AG09309 (cell line): Measurements from ENCODE around the gene NTF4.
A peak's percentile ranks its signal among the peaks of the same experiment; 100 is the strongest.
"Not testable (repeated sequence)": the region's sequence is repeated elsewhere in the genome, so short reads cannot be mapped to it uniquely, and the experiment has no call there.

Source experiments
- DNase-seq: peaks from one replicate; pipeline ENCODE4 v3.0.0-alpha.2; 2010; ENCODE audit warnings: low read depth
- H3K4me3 ChIP-seq: 2 replicates; pipeline ENCODE4 v1.5.1; 2011; ENCODE audit warnings: mild to moderate bottlenecking, low read depth, low read length, moderate library complexity; ENCODE audit not compliant: control insufficient read depth
- TF ChIP-seq, protein P1 (sequence below): IDR thresholded peaks from 2 replicates; pipeline ENCODE4 v1.5.1; 2011; ENCODE audit warnings: mild to moderate bottlenecking, low read depth, low read length, inconsistent platforms; ENCODE audit not compliant: insufficient read depth, control insufficient read depth; ENCODE audit errors: missing control alignments

The NTF4 gene

GRCh38 chr19:49074869-49075268, 10.3 kb upstream of the NTF4 start:
- TF ChIP-seq, protein P1, sequence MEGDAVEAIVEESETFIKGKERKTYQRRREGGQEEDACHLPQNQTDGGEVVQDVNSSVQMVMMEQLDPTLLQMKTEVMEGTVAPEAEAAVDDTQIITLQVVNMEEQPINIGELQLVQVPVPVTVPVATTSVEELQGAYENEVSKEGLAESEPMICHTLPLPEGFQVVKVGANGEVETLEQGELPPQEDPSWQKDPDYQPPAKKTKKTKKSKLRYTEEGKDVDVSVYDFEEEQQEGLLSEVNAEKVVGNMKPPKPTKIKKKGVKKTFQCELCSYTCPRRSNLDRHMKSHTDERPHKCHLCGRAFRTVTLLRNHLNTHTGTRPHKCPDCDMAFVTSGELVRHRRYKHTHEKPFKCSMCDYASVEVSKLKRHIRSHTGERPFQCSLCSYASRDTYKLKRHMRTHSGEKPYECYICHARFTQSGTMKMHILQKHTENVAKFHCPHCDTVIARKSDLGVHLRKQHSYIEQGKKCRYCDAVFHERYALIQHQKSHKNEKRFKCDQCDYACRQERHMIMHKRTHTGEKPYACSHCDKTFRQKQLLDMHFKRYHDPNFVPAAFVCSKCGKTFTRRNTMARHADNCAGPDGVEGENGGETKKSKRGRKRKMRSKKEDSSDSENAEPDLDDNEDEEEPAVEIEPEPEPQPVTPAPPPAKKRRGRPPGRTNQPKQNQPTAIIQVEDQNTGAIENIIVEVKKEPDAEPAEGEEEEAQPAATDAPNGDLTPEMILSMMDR: peak; percentile 62

GRCh38 chr19:49073514-49074378, 9.1 kb upstream of the NTF4 start:
- no peak overlapping the region for H3K4me3 ChIP-seq
- TF ChIP-seq, protein P1: peak; percentile 31
- DNase-seq: no peak

More at GRCh38 chr19:49074869-49075268, 10.3 kb upstream of the NTF4 start:
- H3K4me3 ChIP-seq: not testable (repeated sequence)
- peak; percentile 13 for DNase-seq

DNA sequence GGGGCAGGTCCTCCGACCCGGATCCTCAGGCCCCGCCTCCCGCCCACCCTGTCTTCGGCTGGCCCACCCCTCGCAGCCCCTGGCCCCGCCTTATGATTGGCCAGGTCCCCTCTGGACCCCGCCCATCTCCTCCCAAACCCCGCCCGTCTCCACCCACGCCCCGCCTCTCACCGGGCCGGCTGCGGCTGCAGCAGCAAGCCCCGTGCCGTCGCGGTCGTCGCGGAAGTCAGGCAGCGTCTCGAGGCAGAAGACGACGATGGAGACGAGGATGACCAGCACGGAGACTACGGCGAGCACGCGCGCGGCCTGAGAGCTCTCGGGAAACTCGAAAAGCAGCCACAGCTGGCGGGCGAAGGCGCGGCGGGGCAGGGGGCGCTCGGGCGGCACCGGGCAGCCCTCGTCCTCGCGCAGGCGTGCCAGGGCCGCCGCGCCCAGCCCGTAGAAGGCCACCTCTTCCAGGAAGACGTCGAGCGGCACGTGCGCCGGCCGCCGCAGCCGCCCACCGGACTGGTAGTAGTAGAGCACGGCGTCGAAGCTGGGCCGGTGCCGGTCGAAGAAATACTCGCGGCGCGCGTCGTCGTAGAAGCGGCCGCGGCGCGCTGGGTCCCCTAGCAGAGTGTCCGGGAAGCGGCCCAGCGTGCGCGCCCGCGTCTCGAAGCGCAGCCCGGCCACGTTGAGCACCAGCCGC, 7.4 kb upstream of the NTF4 start:
- H3K4me3 ChIP-seq: no peak overlapping the region
- DNase-seq: no peak
- TF ChIP-seq, protein P1: no peak

DNA sequence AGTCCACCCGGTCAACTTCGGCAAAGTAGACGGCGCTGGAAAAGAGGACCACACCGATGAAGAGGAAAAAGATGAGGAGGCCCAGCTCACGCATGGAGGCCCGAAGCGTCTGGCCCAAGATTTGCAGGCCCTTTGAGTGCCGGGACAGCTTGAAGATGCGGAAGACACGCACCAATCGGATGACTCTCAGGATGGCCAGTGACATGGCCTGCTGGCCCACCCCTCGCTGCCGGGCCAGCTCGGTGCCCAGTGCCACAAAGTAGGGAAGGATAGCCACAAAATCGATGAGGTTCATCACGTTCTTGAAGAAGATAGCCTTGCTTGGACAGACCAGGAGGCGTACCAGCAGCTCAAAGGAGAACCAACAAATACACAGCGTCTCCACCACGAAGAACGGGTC, 5.8 kb upstream of the NTF4 start:
- no peak for DNase-seq
- H3K4me3 ChIP-seq: no peak overlapping the region
- TF ChIP-seq, protein P1: no peak

- no peak overlapping the region for H3K4me3 ChIP-seq
- TF ChIP-seq, protein P1: no peak
- no peak for DNase-seq
These were observed 4.4 kb upstream of the NTF4 start for GRCh38 chr19:49069026-49069425.

DNA sequence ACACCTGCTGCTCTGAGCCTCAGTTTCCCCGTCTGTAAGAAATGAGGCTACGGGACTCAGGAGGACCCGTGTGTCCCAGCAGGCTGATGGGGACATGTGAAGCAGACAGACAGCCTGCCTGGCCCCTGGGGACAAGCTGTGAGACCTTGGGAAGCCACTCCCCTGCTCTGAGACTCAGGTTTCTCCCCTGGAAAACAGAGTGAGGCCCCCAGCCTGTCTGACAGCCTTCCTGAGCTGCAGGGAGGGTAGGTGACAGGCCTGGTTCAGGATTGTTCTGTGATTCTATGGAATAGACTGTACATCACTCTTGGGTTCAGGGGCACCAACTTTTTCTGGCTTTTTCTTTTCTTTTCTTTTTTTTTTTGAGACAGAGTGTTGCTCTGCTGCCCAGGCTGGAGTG, 2.9 kb upstream of the NTF4 start:
- TF ChIP-seq, protein P1: no peak
- no peak for DNase-seq
- H3K4me3 ChIP-seq: no peak overlapping the region
